ENCODE results near the gene S100B. TPM values are rescaled to one million over a fixed set of nuclear protein-coding genes. Genes with fewer than 3 reads are reported as not detected.

The S100B gene
- under 1 TPM; 0.71 to 0.91 TPM for total RNA-seq

DNA sequence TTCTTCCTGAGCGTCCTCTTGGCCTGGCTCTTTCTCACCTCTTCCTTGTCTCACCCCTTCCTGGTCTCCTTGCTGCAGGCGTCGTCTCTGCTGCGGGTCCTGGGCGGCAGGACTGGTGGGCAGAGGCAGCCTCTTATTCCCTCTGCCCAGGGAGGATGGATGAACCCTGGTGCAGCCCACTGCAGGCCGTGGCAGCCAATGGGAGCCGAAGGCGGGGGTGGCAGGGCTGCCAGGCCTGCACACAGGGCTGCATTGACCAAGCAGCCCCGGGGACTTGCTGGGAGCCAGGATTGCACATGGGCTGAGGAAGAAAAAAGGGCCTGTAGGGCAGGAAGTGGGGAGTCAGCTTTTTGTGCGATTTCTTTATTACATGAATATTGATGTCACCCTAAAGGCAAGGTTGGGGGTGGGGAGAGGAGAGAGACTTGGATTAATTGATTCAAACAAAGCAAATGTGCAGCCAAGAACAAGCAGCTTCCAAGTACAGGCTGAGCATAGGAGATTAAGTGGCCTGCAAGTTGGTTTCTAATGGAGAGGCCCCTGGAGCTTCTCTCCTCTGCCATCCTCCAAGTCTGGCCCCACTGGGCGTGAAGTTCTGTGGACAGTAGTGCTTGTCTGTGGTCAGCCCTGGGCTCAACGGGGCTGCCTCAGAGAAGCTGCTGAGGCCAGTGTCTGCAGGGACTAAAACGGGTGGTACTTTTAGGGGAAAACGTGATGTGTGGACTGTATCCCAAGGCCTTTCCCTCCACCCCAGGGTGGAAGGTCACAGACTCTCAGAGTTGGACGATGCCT, at the start of gene S100B:
Gene S100B, minus strand, starts transcription at position 108 of the 792 bp plus-strand sequence. CDS start 2,667 bp downstream, outside the sequence.
- ChIA-PET CTCF (no interaction called here), POLR2A (no interaction called here)

DNA sequence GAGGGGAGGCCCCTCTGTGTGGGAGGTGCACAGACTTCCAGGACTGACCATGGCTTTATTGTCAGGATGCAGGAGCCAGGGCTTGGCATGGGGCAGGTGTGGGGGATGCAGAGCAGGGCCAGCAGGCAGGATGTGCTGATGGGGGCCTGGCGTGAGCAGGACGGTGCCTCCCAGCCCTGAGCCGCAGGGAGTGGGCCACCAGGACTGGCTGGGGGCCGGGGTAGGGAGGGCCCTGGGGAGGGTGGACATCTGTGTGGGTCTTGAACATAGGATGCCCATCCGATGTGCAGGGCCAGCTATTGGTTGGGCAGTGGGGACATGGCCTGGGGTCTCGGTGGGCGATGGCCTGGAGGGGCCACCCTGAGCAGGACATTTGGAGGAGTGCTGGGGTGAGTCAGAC, 46.2 kb upstream of the S100B start:
- ChIA-PET CTCF (no interaction called here), POLR2A (no interaction called here)

DNA sequence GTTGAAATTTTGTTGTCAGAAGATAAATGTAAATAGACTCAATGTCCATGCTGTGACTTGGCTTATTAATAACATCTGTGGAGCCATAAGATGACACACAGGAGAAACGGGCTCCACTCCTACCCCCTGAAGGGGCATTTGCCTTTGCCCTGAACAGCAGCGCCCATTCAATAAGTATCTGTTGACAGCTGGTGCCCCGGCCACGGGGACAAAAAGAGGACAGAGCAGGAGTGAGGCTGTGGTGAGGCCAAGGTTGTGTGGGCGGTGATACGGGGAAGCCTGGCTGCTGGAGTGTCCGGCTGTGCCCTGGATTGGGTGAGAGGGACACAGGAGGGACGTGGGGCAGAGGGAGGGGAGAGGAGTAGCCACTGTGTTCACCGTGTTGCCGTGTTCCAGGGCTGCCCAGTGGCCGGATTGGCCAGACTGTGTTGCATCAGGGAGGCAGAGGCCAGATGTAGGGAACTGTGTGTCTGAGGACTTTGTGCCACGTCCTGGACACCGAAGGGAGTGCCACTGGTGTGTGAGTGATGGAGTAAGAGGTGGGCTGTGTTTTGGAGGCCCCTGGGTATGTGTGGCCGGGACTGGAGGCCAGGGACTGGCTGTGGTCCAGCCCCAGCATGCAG, 45.7 kb upstream of the S100B start:
- ChIA-PET POLR2A (no interaction called here), CTCF (no interaction called here)

DNA sequence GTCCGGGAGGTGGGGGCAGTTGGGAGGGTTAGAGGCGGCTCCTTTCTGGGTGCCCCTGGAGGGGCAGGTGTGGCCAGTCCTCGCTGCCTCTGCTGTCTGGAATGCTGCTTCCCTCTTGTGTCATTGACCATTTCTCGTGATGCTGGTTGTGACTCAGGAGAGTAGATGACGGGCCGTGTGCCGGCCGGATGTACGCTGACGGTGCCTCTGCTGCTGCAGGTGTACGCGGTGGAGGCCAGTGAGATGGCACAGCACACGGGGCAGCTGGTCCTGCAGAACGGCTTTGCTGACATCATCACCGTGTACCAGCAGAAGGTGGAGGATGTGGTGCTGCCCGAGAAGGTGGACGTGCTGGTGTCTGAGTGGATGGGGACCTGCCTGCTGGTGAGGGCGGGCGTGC, 44.5 kb upstream of the S100B start:
- ChIA-PET POLR2A (no interaction called here), CTCF (no interaction called here)

GRCh38 chr21:46648539-46648938, 43.7 kb upstream of the S100B start:
- POLR2A ChIA-PET, result no interaction called here
- CTCF ChIA-PET, result no interaction called here

GRCh38 chr21:46646541-46647154, 41.8 kb upstream of the S100B start:
- CTCF ChIA-PET, result interaction anchor here (1.5 kb wide), 1 partner anchor 10 kb away, joined by 4 read pairs; no protein-coding TSS in a partner anchor
- POLR2A ChIA-PET, result no interaction called here

DNA sequence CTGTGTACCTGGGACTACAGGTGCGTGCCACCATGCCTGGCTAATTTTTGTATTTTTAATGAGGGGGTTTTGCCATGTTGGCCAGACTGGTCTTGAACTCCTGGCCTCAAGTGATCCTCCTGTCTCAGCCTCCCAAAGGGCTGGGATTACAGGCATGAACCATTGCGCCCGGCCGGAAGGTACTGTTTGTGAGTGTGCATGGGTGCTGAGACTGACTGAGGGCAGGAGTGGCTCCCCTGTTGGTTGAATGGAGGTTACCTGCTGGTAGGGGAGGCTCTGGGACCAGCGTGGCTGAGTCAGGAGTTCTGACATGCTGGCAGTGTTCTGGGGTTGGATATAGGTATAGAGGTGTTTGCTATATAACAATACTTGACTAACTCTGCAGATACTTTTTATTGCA, 41.0 kb upstream of the S100B start:
- ChIA-PET CTCF (interaction anchor here (1.5 kb wide), 1 partner anchor 11 kb away, joined by 4 read pairs; no protein-coding TSS in a partner anchor), POLR2A (no interaction called here)

- CTCF ChIA-PET, result interaction anchor here (1.0 kb wide), 1 partner anchor 8 kb away, joined by 3 read pairs; the partner anchor contains the start of gene PRMT2
- POLR2A ChIA-PET, result no interaction called here
Measured at GRCh38 chr21:46643379-46644177, 38.7 kb upstream of the S100B start.

GRCh38 chr21:46641656-46642055, 36.8 kb upstream of the S100B start:
- CTCF ChIA-PET, result no interaction called here
- POLR2A ChIA-PET, result no interaction called here

- POLR2A ChIA-PET, result no interaction called here
- CTCF ChIA-PET, result interaction anchor here (1.2 to 1.7 kb wide), 4 partner anchors 17 to 182 kb away, joined by 3 to 5 read pairs (median 4); no protein-coding TSS in a partner anchor
Measured at GRCh38 chr21:46639489-46640386, 34.9 kb upstream of the S100B start.

DNA sequence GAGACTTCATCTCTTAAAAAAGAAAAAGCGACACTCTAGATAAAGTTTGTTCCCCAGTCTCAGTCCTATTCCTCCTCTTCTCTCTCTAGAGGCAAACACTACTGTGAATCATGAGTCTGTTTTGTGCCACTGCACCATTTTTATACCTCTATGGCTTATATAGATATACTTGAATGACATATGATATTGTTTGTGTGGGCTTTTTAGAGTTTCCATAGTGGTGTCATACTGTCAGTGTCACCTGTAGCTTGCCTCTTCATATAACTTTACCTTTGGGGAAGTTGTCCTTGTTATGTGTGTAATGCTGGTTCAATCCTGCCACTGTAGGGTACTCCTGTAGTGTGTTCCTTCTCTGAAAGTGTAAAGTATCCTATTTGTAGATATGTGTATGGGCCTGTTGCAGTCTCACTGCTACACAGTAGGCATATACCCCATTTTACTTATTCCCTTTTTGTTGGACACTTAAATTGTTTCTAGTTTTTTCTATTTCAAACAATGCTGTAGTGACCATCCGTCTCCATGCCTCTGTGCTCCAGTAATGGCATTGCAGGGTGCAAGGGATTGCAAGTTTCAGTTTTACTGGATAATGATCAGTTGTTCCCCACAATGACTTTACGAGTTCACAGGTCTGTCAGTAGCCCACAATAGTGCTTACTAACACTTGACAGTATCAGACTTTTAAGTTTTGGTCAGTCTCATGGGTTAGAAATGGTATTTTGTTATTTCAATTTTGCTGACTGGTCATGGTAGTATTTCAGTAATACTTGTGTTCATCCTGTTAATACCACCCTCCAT, 33.3 kb upstream of the S100B start:
- CTCF ChIA-PET, result no interaction called here
- POLR2A ChIA-PET, result interaction anchor here (0.6 kb wide), 1 partner anchor 16 kb away, joined by 4 read pairs; no protein-coding TSS in a partner anchor

DNA sequence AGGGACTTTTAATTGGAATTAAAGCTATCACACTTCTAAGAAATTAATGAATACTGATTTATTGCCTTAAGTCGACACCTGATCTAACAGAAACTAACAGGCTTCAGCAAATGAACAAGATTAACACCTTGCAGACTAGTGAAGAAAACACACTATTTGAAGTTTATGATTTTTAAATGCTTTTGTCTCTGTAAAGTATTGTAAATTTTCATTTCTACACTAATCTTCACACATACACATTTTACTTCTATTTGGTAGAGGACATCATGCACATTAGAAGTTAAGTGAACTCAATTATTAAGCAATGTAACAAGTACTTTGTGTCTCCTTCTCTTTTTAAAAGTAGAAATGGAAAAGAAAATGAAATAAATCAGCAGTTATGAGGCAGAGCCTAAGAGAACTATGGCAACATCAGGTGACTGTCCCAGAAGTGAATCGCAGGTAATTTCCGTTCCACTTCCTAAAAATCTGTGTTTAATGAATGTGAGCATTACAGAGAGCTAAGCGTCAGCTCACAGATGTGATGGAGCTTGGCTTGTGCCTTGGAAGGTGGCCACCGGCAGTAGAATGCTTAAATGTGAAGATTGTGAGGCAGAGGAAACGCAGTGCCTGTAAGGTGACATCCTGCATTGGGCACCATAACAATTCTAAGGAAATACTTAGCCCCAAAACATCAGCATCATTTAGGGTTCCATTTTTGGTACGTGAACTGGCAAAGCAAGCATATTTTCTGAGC, 31.8 kb upstream of the S100B start:
- ChIA-PET CTCF (no interaction called here), POLR2A (interaction anchor here (0.7 to 1.6 kb wide), 3 partner anchors 77 to 1560 kb away, joined by 3 to 5 read pairs (median 3); partner anchors contain the start of gene DIP2A)

GRCh38 chr21:46636181-46636512, 31.3 kb upstream of the S100B start:
- POLR2A ChIA-PET, result interaction anchor here (0.7 to 1.6 kb wide), 3 partner anchors 14 to 177 kb away, joined by 3 to 7 read pairs (median 5); partner anchors contain the start of gene DIP2A
- CTCF ChIA-PET, result no interaction called here

DNA sequence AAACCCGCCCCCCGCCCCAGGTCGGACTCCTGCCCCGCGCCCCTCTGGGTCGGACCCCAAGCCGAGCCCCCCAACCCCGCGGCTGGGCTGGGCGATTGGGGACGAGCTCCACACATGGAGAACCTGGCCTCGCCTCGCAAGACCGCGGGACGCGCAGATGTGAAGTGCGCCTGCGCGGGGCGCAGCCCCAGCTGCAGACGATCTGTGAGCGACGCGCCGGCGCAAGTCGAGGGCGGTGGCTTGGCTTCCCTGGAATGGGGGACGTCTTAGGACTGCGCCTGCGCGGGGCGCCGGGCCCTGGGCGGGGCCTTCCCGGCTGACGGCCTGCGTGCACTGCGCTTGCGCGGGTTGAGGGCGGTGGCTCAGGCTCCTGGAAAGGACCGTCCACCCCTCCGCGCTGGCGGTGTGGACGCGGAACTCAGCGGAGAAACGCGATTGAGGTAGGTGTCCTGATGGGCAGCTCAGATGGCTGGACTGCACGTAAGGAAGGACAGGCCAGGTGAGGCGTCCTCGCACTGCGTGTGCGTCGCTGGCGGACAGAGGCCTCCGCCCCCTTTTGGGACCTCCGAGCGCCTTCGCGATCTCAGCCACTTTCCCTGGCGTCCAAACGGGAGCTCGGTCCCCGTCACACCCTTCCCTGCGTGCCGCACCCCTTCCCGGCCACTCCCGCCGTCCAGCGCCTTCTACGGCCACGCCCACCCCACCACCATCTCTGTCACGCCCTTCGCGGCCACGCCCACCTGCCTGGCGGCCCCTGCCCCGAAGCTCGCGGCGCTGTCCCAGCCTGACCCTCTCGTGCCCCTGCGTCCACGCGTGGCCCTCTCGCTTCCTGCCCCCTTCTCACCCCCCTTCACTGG, 30.7 kb upstream of the S100B start, which contains the start of gene PRMT2:
Gene PRMT2, plus strand, starts transcription at position 351 of the 857 bp plus-strand sequence. CDS start 1,278 bp downstream, outside the sequence.
- ChIA-PET POLR2A (interaction anchor here (0.6 to 1.6 kb wide), 7 partner anchors 11 to 209 kb away, joined by 3 to 7 read pairs (median 4); partner anchors contain the start of gene DIP2A), CTCF (interaction anchor here (0.8 kb wide), 1 partner anchor 9 kb away, joined by 3 read pairs; no protein-coding TSS in a partner anchor)

DNA sequence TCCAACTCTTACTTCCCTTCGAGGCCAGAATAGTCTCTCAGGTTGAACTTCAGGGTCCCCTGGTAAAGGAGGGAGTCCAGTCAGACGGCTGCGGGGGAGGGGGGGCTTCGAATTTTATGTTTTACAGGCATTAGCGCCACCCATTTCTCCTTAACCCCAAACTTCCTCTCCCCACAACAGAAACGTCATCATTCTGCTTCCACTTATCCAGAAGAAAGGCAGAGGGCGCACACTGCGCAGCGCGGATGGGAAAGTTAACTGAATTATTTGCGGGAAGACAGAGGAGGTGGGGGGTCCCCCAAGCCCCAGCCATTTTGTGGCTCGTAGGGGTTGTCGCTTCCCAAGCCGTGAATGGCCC, 30.1 kb upstream of the S100B start:
- POLR2A ChIA-PET, result interaction anchor here (0.7 to 1.6 kb wide), 5 partner anchors 10 to 152 kb away, joined by 3 to 7 read pairs (median 5); no protein-coding TSS in a partner anchor

GRCh38 chr21:46634427-46634826, 29.5 kb upstream of the S100B start:
- ChIA-PET CTCF (no interaction called here), POLR2A (interaction anchor here (0.6 to 1.3 kb wide), 5 partner anchors 13 to 661 kb away, joined by 3 to 5 read pairs (median 4); no protein-coding TSS in a partner anchor)

More for the DNA sequence above, 30.1 kb upstream of the S100B start:
- CTCF ChIA-PET, result interaction anchor here (0.8 kb wide), 1 partner anchor 9 kb away, joined by 3 read pairs; no protein-coding TSS in a partner anchor

All from activated CD8-positive, alpha-beta memory T cell treated with anti-CD3 and anti-CD28 coated beads for 36 hours (primary cell).